Upper lobe of right lung (tissue), 1 donor: ENCODE measurements around the gene YTHDC2. TPM values are rescaled to one million over a fixed set of nuclear protein-coding genes. Genes with fewer than 3 reads are reported as not detected.

ENCODE experiments used
- ATAC-seq: fragments of 200-7000 bp; cut with Tn5 transposase; one replicate; pipeline ENCODE4 v1.9.1; 2020; ENCODE audit warnings: mild to moderate bottlenecking, moderate library complexity
- DNase-seq: peaks from one replicate; pipeline ENCODE4 v3.0.0-alpha.2; 2020
- H3K27ac ChIP-seq: fragments of 200-600 bp; one replicate; pipeline ENCODE4 v1.8.0; 2022
- H3K27me3 ChIP-seq: fragments of 200-600 bp; one replicate; pipeline ENCODE4 v1.8.0; 2022; ENCODE audit warnings: mild to moderate bottlenecking
- H3K36me3 ChIP-seq: fragments of 200-600 bp; one replicate; pipeline ENCODE4 v1.8.0; 2022
- H3K4me1 ChIP-seq: fragments of 200-600 bp; one replicate; pipeline ENCODE4 v1.8.0; 2022
- H3K4me3 ChIP-seq: fragments of 200-600 bp; one replicate; pipeline ENCODE4 v1.8.0; 2022; ENCODE audit warnings: mild to moderate bottlenecking
- H3K9me3 ChIP-seq: fragments of 200-600 bp; one replicate; pipeline ENCODE4 v1.8.0; 2022
- intact Hi-C: fragments of 100-400 bp; cut with DNase I; formaldehyde crosslinking; loops from one replicate; pipeline ENCODE4 v1.11.0; 2022
- total RNA-seq: library from RNA; stranded (reverse); fragmentation: NEBNext Ultra II Directional; extraction: Animal tissue kit (Norgen Biotek cat#: 25700); gene quantifications from one replicate; pipeline ENCODE4 v1.2.1, GENCODE V29; 2021
- TF ChIP-seq, protein P1 (sequence below): fragments of 200-600 bp; IDR thresholded peaks from one replicate; pipeline ENCODE4 v1.8.0; 2022; ENCODE audit warnings: antibody characterized with exemption
- donor health status: DM: no; HTN: yes; CAD: no; lungs with severe emphysema.

Gene YTHDC2
- total RNA-seq, 1 donor from 2014 or later = 21.7 TPM

DNA sequence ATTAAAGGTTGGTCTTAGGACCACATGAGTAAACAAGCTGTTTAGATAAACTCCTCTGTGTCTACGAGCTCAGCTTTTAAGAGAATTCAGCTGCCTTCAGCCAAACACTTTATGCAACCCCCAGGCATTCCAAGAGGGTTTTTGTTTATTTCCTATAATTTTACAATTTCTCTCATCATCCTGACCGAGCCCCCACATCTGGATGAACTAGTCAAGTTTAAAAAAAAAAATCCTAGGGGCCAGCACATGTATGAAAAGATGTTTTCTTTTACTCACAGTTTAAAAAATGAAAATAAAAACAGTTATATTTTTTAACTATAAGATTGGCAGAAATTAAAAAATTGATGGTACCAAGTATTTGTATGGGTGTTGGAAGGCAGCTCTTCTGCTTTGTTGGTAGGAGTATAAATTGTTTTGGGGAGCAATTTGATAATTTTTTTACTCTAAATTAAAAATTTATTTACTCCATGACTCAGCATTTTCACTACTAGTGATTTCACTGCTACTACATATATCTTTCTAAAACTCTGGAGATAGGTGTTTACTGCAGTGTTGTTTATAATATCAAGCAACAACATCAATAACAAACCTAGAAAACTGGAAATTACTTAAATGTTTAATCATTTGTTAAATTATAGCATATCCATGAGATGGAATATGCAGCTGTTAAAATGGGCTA lies 18.1 kb downstream of the YTHDC2 start:
- TF ChIP-seq, protein P1, sequence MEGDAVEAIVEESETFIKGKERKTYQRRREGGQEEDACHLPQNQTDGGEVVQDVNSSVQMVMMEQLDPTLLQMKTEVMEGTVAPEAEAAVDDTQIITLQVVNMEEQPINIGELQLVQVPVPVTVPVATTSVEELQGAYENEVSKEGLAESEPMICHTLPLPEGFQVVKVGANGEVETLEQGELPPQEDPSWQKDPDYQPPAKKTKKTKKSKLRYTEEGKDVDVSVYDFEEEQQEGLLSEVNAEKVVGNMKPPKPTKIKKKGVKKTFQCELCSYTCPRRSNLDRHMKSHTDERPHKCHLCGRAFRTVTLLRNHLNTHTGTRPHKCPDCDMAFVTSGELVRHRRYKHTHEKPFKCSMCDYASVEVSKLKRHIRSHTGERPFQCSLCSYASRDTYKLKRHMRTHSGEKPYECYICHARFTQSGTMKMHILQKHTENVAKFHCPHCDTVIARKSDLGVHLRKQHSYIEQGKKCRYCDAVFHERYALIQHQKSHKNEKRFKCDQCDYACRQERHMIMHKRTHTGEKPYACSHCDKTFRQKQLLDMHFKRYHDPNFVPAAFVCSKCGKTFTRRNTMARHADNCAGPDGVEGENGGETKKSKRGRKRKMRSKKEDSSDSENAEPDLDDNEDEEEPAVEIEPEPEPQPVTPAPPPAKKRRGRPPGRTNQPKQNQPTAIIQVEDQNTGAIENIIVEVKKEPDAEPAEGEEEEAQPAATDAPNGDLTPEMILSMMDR = no peak
- ATAC-seq (no peak), DNase-seq (no peak)
- Histone ChIP-seq H3K4me3 (no peak overlapping the region), H3K9me3 (peaks cover 4% of the 10 kb centered on the region), H3K27ac (no peak overlapping the region), H3K27me3 (no peaks in the 10 kb centered on the region), H3K4me1 (no peaks in the 10 kb centered on the region), H3K36me3 (peaks cover 33% of the 10 kb centered on the region)
- intact Hi-C loops = no loop called here

DNA sequence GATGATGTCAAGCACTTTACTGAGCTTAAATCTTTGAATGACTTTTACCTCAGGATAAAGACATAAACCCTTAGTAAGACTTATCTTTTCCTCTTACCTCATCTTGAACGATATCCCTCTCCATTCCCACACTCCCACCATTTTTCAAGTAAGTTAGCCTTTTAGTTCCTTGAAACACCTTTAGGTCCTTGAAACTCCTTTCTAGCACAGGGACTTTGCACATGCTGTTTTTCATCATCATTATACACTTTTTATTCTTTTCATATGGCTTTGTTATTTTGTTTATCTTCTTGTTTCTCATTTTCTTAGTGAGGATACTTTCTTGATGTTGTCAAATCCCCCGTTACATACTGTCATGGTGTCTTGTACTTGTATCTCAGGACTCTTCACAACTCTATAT lies 24.8 kb downstream of the YTHDC2 start:
- H3K27ac ChIP-seq = no peak overlapping the region
- intact Hi-C loops = no loop called here
- no peak for DNase-seq
- H3K4me1 ChIP-seq = no peaks in the 10 kb centered on the region
- no peaks in the 10 kb centered on the region for H3K27me3 ChIP-seq
- no peak overlapping the region for H3K4me3 ChIP-seq
- H3K36me3 ChIP-seq = peaks cover 67% of the 10 kb centered on the region
- no peak for ATAC-seq
- no peaks in the 10 kb centered on the region for H3K9me3 ChIP-seq
- TF ChIP-seq, protein P1 = no peak

DNA sequence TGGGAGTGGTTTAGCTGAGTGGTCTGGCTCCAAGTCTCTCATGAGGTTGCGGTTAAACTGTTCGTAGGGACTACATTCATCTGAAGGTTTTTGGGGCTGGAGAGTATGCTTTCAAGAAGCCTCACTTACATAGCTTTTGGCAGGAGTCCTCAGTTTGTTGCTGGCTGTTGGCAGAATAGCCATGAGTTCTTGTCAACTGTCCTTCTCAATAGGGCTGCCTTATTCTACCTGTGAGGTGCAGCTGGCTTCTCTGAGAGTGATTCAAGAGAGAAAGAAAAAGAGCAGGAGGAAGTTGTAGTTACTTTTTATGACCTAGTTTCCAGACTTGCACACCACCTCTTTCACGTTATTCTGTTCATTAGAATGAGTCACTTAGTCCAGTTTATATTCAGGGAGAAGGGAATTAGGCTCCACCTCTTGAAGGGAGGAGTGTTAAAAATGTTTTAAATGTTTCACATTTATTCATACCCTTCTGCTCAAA lies 33.2 kb downstream of the YTHDC2 start:
- Histone ChIP-seq H3K4me1 (no peaks in the 10 kb centered on the region), H3K36me3 (peaks cover 39% of the 10 kb centered on the region), H3K9me3 (no peaks in the 10 kb centered on the region), H3K27ac (no peak overlapping the region), H3K27me3 (no peaks in the 10 kb centered on the region), H3K4me3 (no peak overlapping the region)
- no peak for DNase-seq
- TF ChIP-seq, protein P1 = no peak
- intact Hi-C loops = no loop called here
- ATAC-seq = no peak

DNA sequence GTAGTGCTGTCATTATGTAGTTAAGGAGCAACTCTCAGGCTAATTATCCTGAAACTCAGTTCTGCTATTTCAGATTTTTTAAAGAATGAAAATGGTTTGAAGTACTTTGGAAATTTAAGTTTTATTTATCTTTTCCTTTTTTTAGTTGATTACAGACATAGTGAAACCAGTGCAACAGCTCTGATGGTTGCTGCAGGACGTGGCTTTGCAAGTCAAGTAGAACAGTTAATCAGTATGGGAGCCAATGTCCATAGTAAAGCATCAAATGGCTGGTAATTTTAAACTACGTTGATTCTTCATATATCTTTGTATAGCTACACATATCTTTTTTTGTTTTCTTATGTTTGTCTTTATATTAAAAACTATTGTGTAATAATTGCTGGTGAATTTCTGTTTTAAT lies 34.9 kb downstream of the YTHDC2 start:
- no peak for ATAC-seq
- Histone ChIP-seq H3K4me3 (no peak overlapping the region), H3K27ac (no peak overlapping the region), H3K36me3 (peaks cover 45% of the 10 kb centered on the region), H3K27me3 (no peaks in the 10 kb centered on the region), H3K9me3 (no peaks in the 10 kb centered on the region), H3K4me1 (no peaks in the 10 kb centered on the region)
- intact Hi-C loops = no loop called here
- no peak for DNase-seq
- TF ChIP-seq, protein P1 = no peak

DNA sequence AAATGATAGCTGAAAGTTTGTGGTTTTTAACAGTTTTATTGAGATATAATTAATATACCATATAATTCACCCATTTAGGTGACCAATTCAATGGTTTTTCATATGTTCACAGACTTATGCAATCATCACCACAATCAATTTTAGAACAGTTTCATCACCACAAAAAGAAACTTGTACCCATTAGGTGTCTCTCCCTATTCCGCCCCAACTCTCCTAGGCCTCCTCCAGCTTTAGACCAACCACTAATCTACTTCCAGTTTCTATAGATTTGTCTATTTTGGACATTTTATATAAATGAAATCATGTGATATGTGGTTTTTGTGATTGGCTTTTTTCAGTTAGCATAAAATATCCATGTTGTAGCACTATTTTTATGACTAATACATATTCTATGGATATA lies 38.6 kb downstream of the YTHDC2 start:
- Histone ChIP-seq H3K27ac (no peak overlapping the region), H3K36me3 (peaks cover 66% of the 10 kb centered on the region), H3K4me3 (no peak overlapping the region), H3K9me3 (no peaks in the 10 kb centered on the region), H3K4me1 (no peaks in the 10 kb centered on the region), H3K27me3 (no peaks in the 10 kb centered on the region)
- intact Hi-C loops = no loop called here
- ATAC-seq (no peak), DNase-seq (no peak)
- TF ChIP-seq, protein P1 = no peak
